Neural cell (in vitro differentiated cells): ENCODE measurements around the gene DLX6.

Experiments used
- CTCF ChIP-seq: fragments of 450-650 bp; IDR thresholded peaks from 2 replicates; pipeline ENCODE4 v1.5.1; 2014; ENCODE audit warnings: antibody characterized with exemption, mild to moderate bottlenecking, moderate library complexity; ENCODE audit not compliant: poor library complexity, severe bottlenecking
- SMC3 ChIP-seq: fragments of 450-650 bp; conservative IDR thresholded peaks from 2 replicates; pipeline ENCODE4 v1.6.1; 2014; ENCODE audit warnings: antibody characterized with exemption, mild to moderate bottlenecking, moderate library complexity; ENCODE audit not compliant: poor library complexity

- TF ChIP-seq CTCF (no peak), SMC3 (peak; percentile 19)
These were observed 19.4 kb upstream of the DLX6 start for GRCh38 chr7:96985992-96986391.
